A673 (cell line): ENCODE results near the gene CHRM5.

Source experiments
- CTCF ChIP-seq: fragments of 300-800, 200-600 bp; sonication (generic); conservative IDR thresholded peaks from 2 replicates; pipeline ENCODE4 v1.5.1; 2017; ENCODE audit warnings: low read depth, mild to moderate bottlenecking, antibody characterized with exemption, low read length, moderate library complexity, mixed read lengths
- EZH2 ChIP-seq: fragments of 200-600 bp; sonication (generic); IDR thresholded peaks from 2 replicates; pipeline ENCODE4 v1.6.1; 2017; ENCODE audit warnings: borderline replicate concordance, low read depth, mild to moderate bottlenecking, mixed read lengths, antibody characterized with exemption, low read length; ENCODE audit not compliant: poor library complexity, severe bottlenecking

GRCh38 chr15:33975022-33975565 lies 6.8 kb downstream of the CHRM5 start:
- TF ChIP-seq CTCF (no peak), EZH2 (no peak)
